ENCODE measurements around the gene PSMC3. TPM values are rescaled to one million over a fixed set of nuclear protein-coding genes. Genes with fewer than 3 reads are reported as not detected.

The PSMC3 gene
- total RNA-seq, 1 donor from 2014 or later, result 130 TPM

- no peak for TF ChIP-seq CTCF (IDR thresholded peaks at IDR 0.05; ENCODE audit: insufficient read depth, low read depth, low read length)
- TF ChIP-seq EZH2 (IDR thresholded peaks at IDR 0.05; ENCODE audit: insufficient read depth, low read length), result no peak
- Histone ChIP-seq H3K4me3 (ENCODE audit: insufficient read depth, low read depth, low read length) (no peak overlapping the region), H2AFZ (ENCODE audit: low read depth, low read length) (no peak overlapping the region), H4K20me1 (ENCODE audit: insufficient read depth, low read length) (no peaks in the 10 kb centered on the region), H3K4me1 (ENCODE audit: insufficient read depth, low read length) (peaks cover 6% of the 10 kb centered on the region), H3K79me2 (ENCODE audit: insufficient read depth, low read length) (no peaks in the 10 kb centered on the region), H3K27me3 (ENCODE audit: insufficient read depth, low read length) (no peaks in the 10 kb centered on the region), H3K36me3 (ENCODE audit: insufficient read depth, low read length) (no peaks in the 10 kb centered on the region), H3K9ac (ENCODE audit: low read length) (no peak overlapping the region), H3K27ac (ENCODE audit: low read depth, low read length) (no peak overlapping the region), H3K4me2 (ENCODE audit: low read length) (no peak overlapping the region), H3K9me3 (ENCODE audit: insufficient read depth, low read depth, low read length) (no peaks in the 10 kb centered on the region)
- peaks cover 18% of the 10 kb centered on the region for H3K4me1 Mint-ChIP-seq (ENCODE audit: low read depth, unreplicated experiment)
- no peaks in the 10 kb centered on the region for H3K27me3 Mint-ChIP-seq (ENCODE audit: low read depth, unreplicated experiment)
- H3K9me3 Mint-ChIP-seq (ENCODE audit: unreplicated experiment), result no peaks in the 10 kb centered on the region
- no peak overlapping the region for H3K27ac Mint-ChIP-seq (ENCODE audit: unreplicated experiment)
- no peak for DNase-seq (ENCODE audit: low read depth)
- no peaks in the 10 kb centered on the region for H3K36me3 Mint-ChIP-seq (ENCODE audit: low read depth, unreplicated experiment)
- FAIRE-seq, result no peak
- H3K4me3 Mint-ChIP-seq (ENCODE audit: unreplicated experiment), result no peak overlapping the region
These were observed 30.3 kb downstream of the PSMC3 start for GRCh38 chr11:47396049-47396320.

DNA sequence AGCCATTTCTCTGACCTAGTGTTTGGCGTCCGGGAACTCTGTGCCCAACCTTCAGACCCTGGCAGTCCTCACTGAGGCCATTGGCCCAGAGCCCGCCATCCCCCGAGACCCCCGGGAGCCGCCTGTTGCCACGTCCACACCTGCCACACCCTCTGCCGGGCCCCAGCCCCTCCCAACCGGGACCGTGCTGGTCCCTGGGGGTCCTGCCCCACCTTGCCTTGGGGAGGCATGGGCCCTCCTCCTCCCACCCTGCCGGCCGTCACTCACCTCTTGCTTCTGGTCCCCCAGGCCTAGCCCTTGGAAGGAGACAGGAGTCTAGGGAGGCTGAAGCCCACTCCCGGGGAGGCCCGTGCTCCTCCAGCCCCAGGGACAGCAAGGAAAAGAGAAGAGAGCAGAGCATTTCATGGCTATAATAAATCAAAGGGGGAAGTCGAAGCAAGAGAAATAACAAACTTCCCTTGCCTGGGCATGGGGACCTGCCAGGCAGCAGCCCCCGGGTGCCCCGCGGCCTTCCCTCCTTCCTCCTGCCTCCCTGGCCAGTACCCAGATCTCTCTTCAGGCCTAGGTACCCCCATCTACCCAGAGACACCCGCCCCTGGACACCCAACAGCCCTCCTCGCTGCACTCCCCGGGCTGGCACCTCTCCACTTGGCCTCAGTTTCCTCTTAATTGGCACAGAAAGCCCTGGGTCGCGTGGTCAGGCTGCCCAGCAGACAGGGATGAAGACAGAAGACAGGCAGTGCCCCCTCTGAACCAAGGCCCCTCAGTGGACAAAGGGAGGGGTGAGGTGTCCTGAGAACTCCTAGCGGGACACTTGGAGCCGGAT lies 30.8 kb downstream of the PSMC3 start:
- no peak overlapping the region for H3K4me3 Mint-ChIP-seq (ENCODE audit: unreplicated experiment)
- H3K4me2 ChIP-seq (ENCODE audit: low read length), result no peak overlapping the region
- H3K27me3 Mint-ChIP-seq (ENCODE audit: low read depth, unreplicated experiment), result no peaks in the 10 kb centered on the region
- peak overlapping the region; percentile 42 for H3K27ac ChIP-seq (ENCODE audit: low read depth, low read length)
- FAIRE-seq, result no peak
- no peak overlapping the region for H3K4me3 ChIP-seq (ENCODE audit: insufficient read depth, low read depth, low read length)
- H3K36me3 Mint-ChIP-seq (ENCODE audit: low read depth, unreplicated experiment), result no peaks in the 10 kb centered on the region
- peaks cover 18% of the 10 kb centered on the region for H3K4me1 Mint-ChIP-seq (ENCODE audit: low read depth, unreplicated experiment)
- H3K9me3 ChIP-seq (ENCODE audit: insufficient read depth, low read depth, low read length), result no peaks in the 10 kb centered on the region
- H3K4me1 ChIP-seq (ENCODE audit: insufficient read depth, low read length), result peaks cover 6% of the 10 kb centered on the region
- H3K9me3 Mint-ChIP-seq (ENCODE audit: unreplicated experiment), result no peaks in the 10 kb centered on the region
- no peaks in the 10 kb centered on the region for H4K20me1 ChIP-seq (ENCODE audit: insufficient read depth, low read length)
- H3K79me2 ChIP-seq (ENCODE audit: insufficient read depth, low read length), result no peaks in the 10 kb centered on the region
- no peaks in the 10 kb centered on the region for H3K36me3 ChIP-seq (ENCODE audit: insufficient read depth, low read length)
- no peak overlapping the region for H2AFZ ChIP-seq (ENCODE audit: low read depth, low read length)
- peak overlapping the region; percentile 31 for H3K9ac ChIP-seq (ENCODE audit: low read length)
- no peak for DNase-seq (ENCODE audit: low read depth)
- H3K27me3 ChIP-seq (ENCODE audit: insufficient read depth, low read length), result no peaks in the 10 kb centered on the region
- H3K27ac Mint-ChIP-seq (ENCODE audit: unreplicated experiment), result no peak overlapping the region
- TF ChIP-seq CTCF (IDR thresholded peaks at IDR 0.05; ENCODE audit: insufficient read depth, low read depth, low read length) (no peak), EZH2 (IDR thresholded peaks at IDR 0.05; ENCODE audit: insufficient read depth, low read length) (no peak)

Data from astrocyte (in vitro differentiated cells and primary cell).